Activated T-helper 1 cell treated with anti-CD3 and anti-CD28 coated beads, Interleukin-12 subunit alpha, Interleukin-12 subunit beta, Interleukin-2, Interleukin-4 antibody, amounts not matched to agents 30 ng/mL and 10 ng/mL and 1 ng/mL, durations not matched to agents 14 hours and 24 hours and 36 hours (primary cell): ENCODE measurements around the gene PVALB. TPM values are rescaled to one million over a fixed set of nuclear protein-coding genes. Genes with fewer than 3 reads are reported as not detected.

Source experiments
- DNase-seq: peaks from one replicate; pipeline ENCODE4 v3.0.0; 2021; ENCODE audit warnings: low spot score
- H3K27ac Mint-ChIP-seq: one replicate; pipeline ENCODE4 v1.8.0; 2021; ENCODE audit warnings: mild to moderate bottlenecking, mixed read lengths
- H3K27me3 Mint-ChIP-seq: one replicate; pipeline ENCODE4 v1.8.0; 2022; ENCODE audit warnings: mild to moderate bottlenecking, moderate library complexity, mixed read lengths; ENCODE audit not compliant: insufficient read depth
- H3K36me3 Mint-ChIP-seq: one replicate; pipeline ENCODE4 v1.8.0; 2021; ENCODE audit warnings: low read depth, mixed read lengths
- H3K4me1 Mint-ChIP-seq: one replicate; pipeline ENCODE4 v1.8.0; 2021; ENCODE audit warnings: low read depth, mixed read lengths
- H3K4me3 Mint-ChIP-seq: one replicate; pipeline ENCODE4 v1.8.0; 2021; ENCODE audit warnings: mild to moderate bottlenecking, moderate library complexity, mixed read lengths
- H3K9me3 Mint-ChIP-seq: one replicate; pipeline ENCODE4 v1.8.0; 2021; ENCODE audit warnings: mixed read lengths
- intact Hi-C: fragments of 100-400 bp; cut with micrococcal nuclease; formaldehyde crosslinking; loops from one replicate; pipeline ENCODE4 v1.15.1; 2024
- total RNA-seq: library from RNA; stranded (reverse); gene quantifications from 2 replicates; pipeline ENCODE4 v1.2.3, GENCODE V29; 2022

PVALB gene
- total RNA-seq, 1 donor from 2014 or later, result not detected

GRCh38 chr22:36838119-36839030 lies 21.5 kb upstream of the PVALB start:
- H3K36me3 Mint-ChIP-seq, result peaks cover 2% of the 10 kb centered on the region
- no peak overlapping the region for H3K4me3 Mint-ChIP-seq
- no peak for DNase-seq
- H3K27me3 Mint-ChIP-seq, result peaks cover 6% of the 10 kb centered on the region
- intact Hi-C loops, result no loop called here
- H3K27ac Mint-ChIP-seq, result no peak overlapping the region
- H3K4me1 Mint-ChIP-seq, result peaks cover 13% of the 10 kb centered on the region
- peaks cover 11% of the 10 kb centered on the region for H3K9me3 Mint-ChIP-seq

GRCh38 chr22:36835903-36836302 lies 19.1 kb upstream of the PVALB start:
- DNase-seq, result no peak
- Mint-ChIP-seq H3K4me1 (peaks cover 13% of the 10 kb centered on the region), H3K9me3 (peaks cover 11% of the 10 kb centered on the region), H3K27ac (no peak overlapping the region), H3K4me3 (no peak overlapping the region), H3K36me3 (peaks cover 2% of the 10 kb centered on the region), H3K27me3 (peaks cover 6% of the 10 kb centered on the region)
- intact Hi-C loops, result no loop called here

- no peak overlapping the region for H3K4me3 Mint-ChIP-seq
- intact Hi-C loops, result no loop called here
- peaks cover 2% of the 10 kb centered on the region for H3K36me3 Mint-ChIP-seq
- H3K27ac Mint-ChIP-seq, result no peak overlapping the region
- H3K4me1 Mint-ChIP-seq, result peaks cover 12% of the 10 kb centered on the region
- H3K9me3 Mint-ChIP-seq, result peaks cover 9% of the 10 kb centered on the region
- H3K27me3 Mint-ChIP-seq, result peaks cover 10% of the 10 kb centered on the region
- no peak for DNase-seq
Observed at GRCh38 chr22:36833073-36833472, 16.2 kb upstream of the PVALB start.

DNA sequence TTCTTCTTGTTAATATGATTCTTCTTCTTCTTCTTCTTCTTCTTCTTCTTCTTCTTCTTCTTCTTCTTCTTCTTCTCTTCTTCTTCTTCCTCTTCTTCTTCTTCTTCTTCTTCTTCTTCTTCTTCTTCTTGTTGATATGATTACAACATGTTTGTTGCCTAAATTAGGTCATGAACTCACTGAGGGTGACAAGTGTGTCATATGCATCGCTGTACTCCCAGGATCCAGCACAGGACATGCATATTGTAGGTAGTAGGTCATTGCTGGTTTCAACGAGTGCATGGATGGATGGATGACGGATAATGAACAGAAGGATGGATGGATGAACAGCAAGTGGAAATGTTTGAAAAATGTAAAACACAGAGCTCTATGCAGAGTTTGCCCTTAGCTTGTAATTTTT lies 14.9 kb upstream of the PVALB start:
- Mint-ChIP-seq H3K4me1 (peaks cover 12% of the 10 kb centered on the region), H3K36me3 (no peaks in the 10 kb centered on the region), H3K27me3 (peaks cover 8% of the 10 kb centered on the region), H3K4me3 (no peak overlapping the region), H3K27ac (no peak overlapping the region), H3K9me3 (no peaks in the 10 kb centered on the region)
- intact Hi-C loops, result no loop called here
- no peak for DNase-seq

DNA sequence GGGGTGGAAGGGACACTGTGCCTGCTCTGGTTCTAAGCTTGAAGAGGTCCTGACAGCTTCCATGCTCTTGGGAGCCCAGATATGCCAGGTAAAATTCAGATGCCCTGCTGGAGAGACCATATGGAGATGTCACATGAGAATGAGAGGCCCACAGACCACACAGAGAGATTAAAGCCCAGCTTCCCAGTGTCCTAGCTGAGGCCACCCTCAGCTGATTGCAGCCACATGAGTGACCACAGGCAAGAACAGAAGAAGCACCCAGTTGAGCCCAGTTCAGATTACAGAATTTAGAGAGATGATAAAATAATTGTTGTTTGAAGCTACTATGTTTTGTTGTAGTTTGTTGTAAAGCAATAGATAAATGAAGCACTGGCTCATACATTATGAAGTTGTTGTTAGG lies 14.4 kb upstream of the PVALB start:
- Mint-ChIP-seq H3K27ac (no peak overlapping the region), H3K36me3 (no peaks in the 10 kb centered on the region), H3K27me3 (peaks cover 10% of the 10 kb centered on the region), H3K4me3 (no peak overlapping the region), H3K4me1 (peaks cover 12% of the 10 kb centered on the region), H3K9me3 (no peaks in the 10 kb centered on the region)
- no peak for DNase-seq
- intact Hi-C loops, result no loop called here

DNA sequence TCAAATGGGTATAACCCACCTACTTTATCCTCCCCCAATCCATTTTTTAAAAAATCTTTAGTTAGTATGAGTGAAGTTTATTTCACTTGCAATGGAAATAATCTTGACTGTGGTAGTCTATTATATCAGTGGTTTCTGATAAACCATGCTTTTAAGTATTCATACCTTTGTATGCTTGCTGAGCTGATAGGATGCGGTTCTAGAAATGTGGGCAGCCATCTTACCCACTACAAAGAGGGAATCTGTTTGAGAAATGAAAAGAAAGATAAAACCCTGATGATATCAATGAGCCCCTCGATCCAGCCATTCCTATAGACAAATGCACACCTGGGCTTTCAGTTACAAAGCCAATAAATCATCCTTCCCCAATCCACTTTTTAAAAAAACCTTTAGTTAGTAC lies 13.8 kb upstream of the PVALB start:
- no peak for DNase-seq
- no peak overlapping the region for H3K27ac Mint-ChIP-seq
- peaks cover 12% of the 10 kb centered on the region for H3K4me1 Mint-ChIP-seq
- no peak overlapping the region for H3K4me3 Mint-ChIP-seq
- H3K9me3 Mint-ChIP-seq, result no peaks in the 10 kb centered on the region
- H3K36me3 Mint-ChIP-seq, result no peaks in the 10 kb centered on the region
- intact Hi-C loops, result no loop called here
- H3K27me3 Mint-ChIP-seq, result peaks cover 10% of the 10 kb centered on the region

DNA sequence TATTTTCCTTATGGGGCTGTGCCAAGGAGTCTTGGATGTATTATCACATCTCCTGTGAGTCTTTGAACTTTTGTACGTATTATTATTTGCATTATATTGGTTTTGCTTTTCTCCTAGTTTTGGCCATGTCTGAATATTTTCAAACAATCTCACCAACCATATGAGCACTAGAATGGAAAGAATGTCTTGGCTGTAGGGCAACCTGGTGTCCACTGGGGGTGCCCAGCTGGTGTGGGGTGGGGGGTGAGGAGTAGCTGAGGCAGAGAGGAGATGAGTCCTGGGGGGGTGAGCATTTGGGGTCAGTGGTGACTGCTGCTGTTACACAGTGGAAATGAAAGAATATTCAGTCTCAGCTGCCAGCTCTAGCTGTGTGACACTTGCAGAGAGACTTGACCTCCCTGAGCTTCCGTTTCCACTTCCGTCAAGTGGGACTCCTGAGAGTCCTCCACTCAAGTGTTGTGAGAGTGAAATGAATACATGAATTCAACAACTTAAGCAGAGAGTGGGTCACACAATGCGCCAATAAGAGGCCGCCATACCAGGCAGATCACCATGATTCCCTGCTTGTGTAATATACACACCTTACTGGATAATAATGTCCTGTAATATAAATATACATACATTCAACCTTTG lies 12.7 kb upstream of the PVALB start:
- Mint-ChIP-seq H3K36me3 (no peaks in the 10 kb centered on the region), H3K27ac (no peak overlapping the region), H3K9me3 (no peaks in the 10 kb centered on the region), H3K27me3 (peaks cover 10% of the 10 kb centered on the region), H3K4me1 (peaks cover 12% of the 10 kb centered on the region), H3K4me3 (no peak overlapping the region)
- intact Hi-C loops, result no loop called here
- no peak for DNase-seq

GRCh38 chr22:36828815-36829214 lies 12.0 kb upstream of the PVALB start:
- no peaks in the 10 kb centered on the region for H3K36me3 Mint-ChIP-seq
- no peak overlapping the region for H3K4me3 Mint-ChIP-seq
- no peak for DNase-seq

GRCh38 chr22:36826262-36826661 lies 9.4 kb upstream of the PVALB start:
- intact Hi-C loops, result no loop called here
- Mint-ChIP-seq H3K27ac (no peak overlapping the region), H3K9me3 (no peaks in the 10 kb centered on the region), H3K36me3 (no peaks in the 10 kb centered on the region), H3K4me3 (no peak overlapping the region), H3K4me1 (peaks cover 12% of the 10 kb centered on the region), H3K27me3 (peaks cover 8% of the 10 kb centered on the region)
- DNase-seq, result no peak

More at GRCh38 chr22:36828815-36829214, 12.0 kb upstream of the PVALB start:
- Mint-ChIP-seq H3K27me3 (peaks cover 8% of the 10 kb centered on the region), H3K4me1 (peaks cover 12% of the 10 kb centered on the region), H3K27ac (no peak overlapping the region), H3K9me3 (no peaks in the 10 kb centered on the region)
- intact Hi-C loops, result no loop called here

DNA sequence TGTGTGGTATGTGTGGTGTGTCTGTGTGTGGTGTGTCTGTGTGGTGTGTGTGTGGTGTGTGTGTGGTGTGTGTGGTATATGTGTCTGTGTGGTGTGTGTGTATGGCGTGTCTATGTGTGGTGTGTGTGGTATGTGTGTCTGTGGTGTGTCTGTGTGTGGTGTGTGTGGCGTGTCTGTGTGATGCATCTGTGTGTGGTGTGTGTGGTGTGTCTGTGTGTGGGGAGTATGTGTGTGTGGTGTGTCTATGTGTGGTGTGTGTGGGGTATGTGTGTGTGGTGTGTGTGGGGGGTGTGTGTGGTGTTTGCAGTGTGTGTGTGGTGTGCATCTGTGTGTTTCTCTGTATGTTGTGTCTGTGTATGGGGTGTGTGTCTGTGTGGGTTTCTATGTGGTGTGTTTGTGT lies 7.8 kb upstream of the PVALB start:
- no peaks in the 10 kb centered on the region for H3K36me3 Mint-ChIP-seq
- no peak overlapping the region for H3K4me3 Mint-ChIP-seq
- H3K27ac Mint-ChIP-seq, result no peak overlapping the region
- peaks cover 6% of the 10 kb centered on the region for H3K4me1 Mint-ChIP-seq
- H3K27me3 Mint-ChIP-seq, result peaks cover 12% of the 10 kb centered on the region
- DNase-seq, result no peak
- intact Hi-C loops, result no loop called here
- H3K9me3 Mint-ChIP-seq, result no peaks in the 10 kb centered on the region

DNA sequence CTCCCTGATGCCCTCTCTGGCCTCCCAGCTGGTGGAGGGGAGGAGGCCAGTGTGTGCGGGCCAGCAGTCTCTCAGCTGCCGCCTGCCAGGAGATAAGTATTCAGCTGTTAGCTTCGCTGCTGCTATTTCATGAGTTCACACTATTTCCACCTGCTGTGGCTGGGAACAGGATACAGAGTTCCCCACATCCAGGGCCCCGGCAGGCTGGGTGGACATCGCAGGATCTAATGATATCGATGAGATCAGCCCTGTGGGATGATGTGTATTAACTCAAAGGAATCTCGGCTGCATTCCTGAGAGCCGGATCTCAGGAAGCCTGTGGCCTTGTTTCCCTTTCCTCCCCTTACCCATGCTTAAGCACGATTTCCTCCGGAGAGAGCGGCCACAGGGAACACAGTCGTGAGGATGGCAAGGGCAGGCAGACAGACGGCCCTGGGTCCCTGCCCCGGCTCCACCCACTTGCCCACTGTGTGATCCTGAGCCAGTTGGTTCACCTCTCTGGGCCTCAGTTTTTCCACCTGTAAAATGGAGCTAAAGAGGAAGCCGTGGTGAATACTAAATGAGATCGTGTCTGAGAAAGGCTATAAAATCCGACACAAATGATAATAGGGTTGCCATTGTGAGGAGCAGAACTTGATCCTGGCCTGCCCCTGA lies 6.5 kb upstream of the PVALB start:
- H3K36me3 Mint-ChIP-seq, result no peaks in the 10 kb centered on the region
- H3K9me3 Mint-ChIP-seq, result no peaks in the 10 kb centered on the region
- H3K27me3 Mint-ChIP-seq, result peaks cover 19% of the 10 kb centered on the region
- no peak overlapping the region for H3K27ac Mint-ChIP-seq
- intact Hi-C loops, result no loop called here
- no peak for DNase-seq
- H3K4me3 Mint-ChIP-seq, result no peak overlapping the region
- H3K4me1 Mint-ChIP-seq, result no peaks in the 10 kb centered on the region

- Mint-ChIP-seq H3K27me3 (peaks cover 22% of the 10 kb centered on the region), H3K4me1 (no peaks in the 10 kb centered on the region), H3K9me3 (no peaks in the 10 kb centered on the region), H3K36me3 (no peaks in the 10 kb centered on the region), H3K4me3 (no peak overlapping the region), H3K27ac (no peak overlapping the region)
- no peak for DNase-seq
- intact Hi-C loops, result no loop called here
Observed at GRCh38 chr22:36822581-36822980, 5.7 kb upstream of the PVALB start.

DNA sequence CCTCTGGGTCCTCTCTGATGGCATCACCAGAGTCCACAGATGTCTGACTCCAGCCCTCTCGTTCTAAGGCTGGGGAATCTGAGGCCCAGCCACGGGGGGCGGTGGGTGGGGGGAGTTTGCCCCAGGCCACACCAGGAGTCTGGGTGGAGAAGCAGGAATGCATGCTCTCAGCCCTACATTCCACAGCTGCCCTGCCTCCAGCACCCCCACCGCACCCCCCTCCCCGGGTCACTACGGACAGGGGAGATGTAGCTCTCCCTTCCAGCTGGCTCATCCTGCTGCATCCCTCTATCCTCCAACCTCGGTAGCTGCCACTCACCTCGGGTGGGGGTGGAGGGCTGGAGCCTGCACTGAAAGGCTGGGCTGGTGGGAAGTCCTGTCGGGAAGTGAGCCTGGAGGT lies 2.3 kb upstream of the PVALB start:
- Mint-ChIP-seq H3K27me3 (peaks cover 40% of the 10 kb centered on the region), H3K27ac (no peak overlapping the region)

More for the DNA sequence above, 2.3 kb upstream of the PVALB start:
- H3K36me3 Mint-ChIP-seq, result no peaks in the 10 kb centered on the region
- intact Hi-C loops, result no loop called here
- DNase-seq, result no peak
- no peaks in the 10 kb centered on the region for H3K4me1 Mint-ChIP-seq
- H3K9me3 Mint-ChIP-seq, result no peaks in the 10 kb centered on the region
- no peak overlapping the region for H3K4me3 Mint-ChIP-seq
